Measurements from ENCODE around the gene POU2AF1. TPM values are rescaled to one million over a fixed set of nuclear protein-coding genes. Genes with fewer than 3 reads are reported as not detected.

Gene POU2AF1
- total and polyA plus RNA-seq, 2 of the 13 experiments (the other 11 are each of a cell fraction or from before 2014, with no cell fraction given): 1.9 to 3.6 TPM

DNA sequence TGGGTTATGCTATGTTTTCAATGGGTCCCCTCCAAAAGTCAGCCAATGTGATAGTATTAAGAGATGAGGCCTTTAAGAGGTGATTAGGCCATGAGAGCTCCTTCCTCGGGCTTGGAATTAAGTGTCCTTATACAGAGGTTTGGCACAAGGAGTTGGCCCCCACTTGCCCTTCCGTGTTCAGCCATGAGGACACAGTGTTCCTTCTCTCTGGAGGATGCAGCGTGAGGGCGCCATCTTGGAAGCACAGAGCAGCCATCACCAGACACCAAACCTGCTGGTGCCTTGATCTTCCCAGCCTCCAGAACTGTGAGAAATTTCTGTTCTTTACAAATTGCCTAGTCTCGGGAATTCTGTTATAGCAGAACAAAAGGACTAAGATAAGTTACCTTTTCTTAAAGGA, 53.8 kb downstream of the POU2AF1 start:
- Histone ChIP-seq H4K20me1 (ENCODE audit: insufficient read depth, low read length) (no peaks in the 10 kb centered on the region), H3K27me3 (ENCODE audit: control insufficient read depth in 1 of 2, insufficient read depth in 2 of 2, low read length in 2 of 2) (no peaks in the 10 kb centered on the region), H3K9me3 (ENCODE audit: low read length) (no peaks in the 10 kb centered on the region), H3K27ac (ENCODE audit: extremely low read length, insufficient read depth, low read length) (no peak overlapping the region), H3K79me2 (ENCODE audit: insufficient read depth, low read length) (no peaks in the 10 kb centered on the region), H3K4me1 (ENCODE audit: insufficient read depth, low read length) (peaks cover 65% of the 10 kb centered on the region), H3K9ac (ENCODE audit: insufficient read depth, low read depth, low read length) (no peak overlapping the region), H3K36me3 (replicated peaks in 1 of 2; ENCODE audit: control insufficient read depth in 1 of 2, insufficient read depth in 2 of 2, low read length in 2 of 2) (no peaks in the 10 kb centered on the region), H2AFZ (ENCODE audit: low read length) (no peak overlapping the region), H3K4me3 (replicated peaks in 1 of 3; ENCODE audit: insufficient read depth in 1 of 3, low read depth in 2 of 3, low read length in 3 of 3) (no peak overlapping the region), H3K4me2 (ENCODE audit: low read depth, low read length) (no peak overlapping the region)
- ChIA-PET POLR2A (interaction anchor here (2.4 kb wide), 1 partner anchor 10 kb away, joined by 13 read pairs; no protein-coding TSS in a partner anchor), CTCF (ENCODE audit: low intra/inter-chr PET ratio, low total read pairs) (no interaction called here)
- BruUV-seq (replicated peaks): no TSS peak
- no peak for ATAC-seq
- in situ Hi-C loops (cut with HindIII; ENCODE audit: extremely low pct_ligation_motif_present, low pct_unique_long_range_greater_than_20kb) (no loop called here), intact Hi-C loops (cut with micrococcal nuclease; ENCODE audit: unreplicated experiment) (no loop called here)
- 99% methylated on average over 3 of the region's 5 CpGs for WGBS (ENCODE audit: low lambda C conversion rate)
- no peak for FAIRE-seq
- TF ChIP-seq, protein P1, sequence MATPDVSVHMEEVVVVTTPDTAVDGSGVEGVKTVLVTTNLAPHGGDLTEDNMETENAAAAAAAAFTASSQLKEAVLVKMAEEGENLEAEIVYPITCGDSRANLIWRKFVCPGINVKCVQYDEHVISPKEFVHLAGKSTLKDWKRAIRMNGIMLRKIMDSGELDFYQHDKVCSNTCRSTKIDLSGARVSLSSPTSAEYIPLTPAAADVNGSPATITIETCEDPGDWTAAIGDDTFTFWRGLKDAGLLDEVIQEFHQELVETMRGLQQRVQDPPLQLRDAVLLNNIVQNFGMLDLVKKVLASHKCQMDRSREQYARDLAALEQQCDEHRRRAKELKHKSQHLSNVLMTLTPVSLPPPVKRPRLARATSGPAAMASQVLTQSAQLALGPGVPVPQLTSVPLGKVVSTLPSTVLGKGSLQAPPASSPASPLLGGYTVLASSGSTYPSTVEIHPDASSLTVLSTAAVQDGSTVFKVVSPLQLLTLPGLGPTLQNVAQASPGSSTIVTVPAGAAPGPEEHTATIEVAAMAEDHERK (CRISPR knock-in tag; IDR thresholded peaks at IDR 0.05; ENCODE audit: low read depth): no peak
- TF ChIP-seq SRY (CRISPR knock-in tag; IDR thresholded peaks at IDR 0.05) (no peak), NR2F6 (IDR thresholded peaks at IDR 0.05) (no peak), NR2F6 (CRISPR knock-in tag; IDR thresholded peaks at IDR 0.05) (no peak), JARID2 (CRISPR knock-in tag; IDR thresholded peaks at IDR 0.05; ENCODE audit: insufficient replicate concordance) (no peak), ZNF232 (CRISPR knock-in tag; IDR thresholded peaks at IDR 0.05; ENCODE audit: borderline replicate concordance) (no peak)
- no peak for DNase-seq (ENCODE audit: low spot score)

GRCh38 chr11:111324277-111324720, 54.8 kb downstream of the POU2AF1 start:
- in situ Hi-C loops (cut with HindIII; ENCODE audit: extremely low pct_ligation_motif_present, low pct_unique_long_range_greater_than_20kb): no loop called here
- ATAC-seq (no peak), DNase-seq (ENCODE audit: low spot score) (no peak), FAIRE-seq (no peak)
- no peak overlapping the region for H3K4me2 ChIP-seq (ENCODE audit: low read depth, low read length)
- H3K9me3 ChIP-seq (ENCODE audit: low read length): no peaks in the 10 kb centered on the region
- H4K20me1 ChIP-seq (ENCODE audit: insufficient read depth, low read length): no peaks in the 10 kb centered on the region
- no peaks in the 10 kb centered on the region for H3K79me2 ChIP-seq (ENCODE audit: insufficient read depth, low read length)
- no peak overlapping the region for H3K4me3 ChIP-seq (replicated peaks in 1 of 3; ENCODE audit: insufficient read depth in 1 of 3, low read depth in 2 of 3, low read length in 3 of 3)
- H3K4me1 ChIP-seq (ENCODE audit: insufficient read depth, low read length): peaks cover 65% of the 10 kb centered on the region
- H2AFZ ChIP-seq (ENCODE audit: low read length): no peak overlapping the region
- 85% methylated on average over 5 of the region's 5 CpGs for WGBS (ENCODE audit: low lambda C conversion rate)
- ChIA-PET CTCF (ENCODE audit: low intra/inter-chr PET ratio, low total read pairs) (no interaction called here), POLR2A (interaction anchor here (2.4 kb wide), 1 partner anchor 11 kb away, joined by 13 read pairs; no protein-coding TSS in a partner anchor)
- intact Hi-C loops (cut with micrococcal nuclease; ENCODE audit: unreplicated experiment): no loop called here
- H3K9ac ChIP-seq (ENCODE audit: insufficient read depth, low read depth, low read length): no peak overlapping the region
- BruUV-seq (replicated peaks): no TSS peak
- H3K27ac ChIP-seq (ENCODE audit: extremely low read length, insufficient read depth, low read length): no peak overlapping the region
- no peak for TF ChIP-seq FIP1L1 (IDR thresholded peaks at IDR 0.05; ENCODE audit: borderline replicate concordance, insufficient read depth, low read depth, low read length)
- TF ChIP-seq THAP11 (CRISPR knock-in tag; IDR thresholded peaks at IDR 0.05): no peak
- TF ChIP-seq ZNF430 (CRISPR knock-in tag; IDR thresholded peaks at IDR 0.05): no peak
- no peak for TF ChIP-seq SMARCE1 (IDR thresholded peaks at IDR 0.05; ENCODE audit: borderline replicate concordance)
- TF ChIP-seq ZZZ3 (CRISPR knock-in tag; IDR thresholded peaks at IDR 0.05; ENCODE audit: borderline replicate concordance): no peak
- no peak for TF ChIP-seq ZNF256 (CRISPR knock-in tag; conservative IDR thresholded peaks at IDR 0.05)
- no peak for TF ChIP-seq ZNF782 (CRISPR knock-in tag; IDR thresholded peaks at IDR 0.05; ENCODE audit: borderline replicate concordance)
- no peak for TF ChIP-seq ZNF83 (CRISPR knock-in tag; IDR thresholded peaks at IDR 0.05; ENCODE audit: borderline replicate concordance)
- TF ChIP-seq ZNF615 (CRISPR knock-in tag; IDR thresholded peaks at IDR 0.05; ENCODE audit: borderline replicate concordance): no peak
- no peaks in the 10 kb centered on the region for H3K36me3 ChIP-seq (replicated peaks in 1 of 2; ENCODE audit: control insufficient read depth in 1 of 2, insufficient read depth in 2 of 2, low read length in 2 of 2)
- H3K27me3 ChIP-seq (ENCODE audit: control insufficient read depth in 1 of 2, insufficient read depth in 2 of 2, low read length in 2 of 2): no peaks in the 10 kb centered on the region
